Astrocyte (in vitro differentiated cells and primary cell): ENCODE data around the gene ABCC3. TPM values are rescaled to one million over a fixed set of nuclear protein-coding genes. Genes with fewer than 3 reads are reported as not detected.

Source experiments
- DNase-seq: peaks from one replicate; pipeline ENCODE4 v3.0.0-alpha.2; 2010; ENCODE audit warnings: low read depth
- FAIRE-seq: peaks from 2 replicates; lab custom pipeline; 2011; peaks lifted over from hg19 to GRCh38; lab: Jason Lieb, UNC
- H2AFZ ChIP-seq: 2 replicates; pipeline ENCODE4 v1.6.0; 2012; ENCODE audit warnings: low read depth, low read length, inconsistent platforms
- H3K27ac ChIP-seq: 2 replicates; pipeline ENCODE4 v1.5.1; 2011; ENCODE audit warnings: low read depth, low read length, inconsistent platforms
- H3K27me3 ChIP-seq: 2 replicates; pipeline ENCODE4 v1.6.0; 2011; ENCODE audit warnings: low read length, inconsistent platforms; ENCODE audit not compliant: insufficient read depth
- H3K36me3 ChIP-seq: 2 replicates; pipeline ENCODE4 v1.5.1; 2011; ENCODE audit warnings: low read length, inconsistent platforms; ENCODE audit not compliant: insufficient read depth
- H3K4me1 ChIP-seq: 2 replicates; pipeline ENCODE4 v1.5.1; 2011; ENCODE audit warnings: low read length, inconsistent platforms; ENCODE audit not compliant: insufficient read depth
- H3K4me2 ChIP-seq: 2 replicates; pipeline ENCODE4 v1.6.0; 2012; ENCODE audit warnings: low read length, inconsistent platforms
- H3K4me3 ChIP-seq: 2 replicates; pipeline ENCODE4 v1.5.1; 2011; ENCODE audit warnings: low read depth, mild to moderate bottlenecking, low read length, inconsistent platforms; ENCODE audit not compliant: insufficient read depth
- H3K79me2 ChIP-seq: 2 replicates; pipeline ENCODE4 v1.6.0; 2012; ENCODE audit warnings: mild to moderate bottlenecking, low read length, inconsistent platforms; ENCODE audit not compliant: insufficient read depth
- H3K9ac ChIP-seq: 2 replicates; pipeline ENCODE4 v1.6.0; 2012; ENCODE audit warnings: mild to moderate bottlenecking, low read length, inconsistent platforms
- H3K9me3 ChIP-seq: 2 replicates; pipeline ENCODE4 v1.5.1; 2012; ENCODE audit warnings: low read depth, mild to moderate bottlenecking, low read length, inconsistent platforms; ENCODE audit not compliant: insufficient read depth
- H4K20me1 ChIP-seq: 2 replicates; pipeline ENCODE4 v1.6.0; 2012; ENCODE audit warnings: low read length, inconsistent platforms; ENCODE audit not compliant: insufficient read depth
- H3K27ac Mint-ChIP-seq: one replicate; pipeline ENCODE4 v1.8.0; 2021; ENCODE audit warnings: mild to moderate bottlenecking, mixed read lengths; ENCODE audit not compliant: unreplicated experiment
- H3K27me3 Mint-ChIP-seq: one replicate; pipeline ENCODE4 v1.8.0; 2021; ENCODE audit warnings: low read depth, mixed read lengths; ENCODE audit not compliant: unreplicated experiment
- H3K36me3 Mint-ChIP-seq: one replicate; pipeline ENCODE4 v1.8.0; 2021; ENCODE audit warnings: low read depth, mixed read lengths; ENCODE audit not compliant: unreplicated experiment
- H3K4me1 Mint-ChIP-seq: one replicate; pipeline ENCODE4 v1.8.0; 2021; ENCODE audit warnings: low read depth, mixed read lengths; ENCODE audit not compliant: unreplicated experiment
- H3K4me3 Mint-ChIP-seq: one replicate; pipeline ENCODE4 v1.8.0; 2021; ENCODE audit warnings: mild to moderate bottlenecking, moderate library complexity, mixed read lengths; ENCODE audit not compliant: unreplicated experiment
- H3K9me3 Mint-ChIP-seq: one replicate; pipeline ENCODE4 v1.8.0; 2021; ENCODE audit warnings: mild to moderate bottlenecking, mixed read lengths; ENCODE audit not compliant: unreplicated experiment
- CTCF ChIP-seq: IDR thresholded peaks from 2 replicates; pipeline ENCODE4 v1.5.1; 2011; ENCODE audit warnings: low read depth, mild to moderate bottlenecking, inconsistent platforms, low read length, moderate library complexity; ENCODE audit not compliant: insufficient read depth
- EZH2 ChIP-seq: IDR thresholded peaks from 2 replicates; pipeline ENCODE4 v1.6.1; 2012; ENCODE audit warnings: mild to moderate bottlenecking, low read length, inconsistent platforms; ENCODE audit not compliant: insufficient read depth
- total RNA-seq: library from RNA; stranded (reverse); gene quantifications from 2 replicates; pipeline ENCODE4 v1.2.1, GENCODE V29; 2021

ABCC3 gene
- total RNA-seq, 1 donor from 2014 or later, result 0.41 TPM

- H3K27ac Mint-ChIP-seq, result no peak overlapping the region
- no peaks in the 10 kb centered on the region for H3K79me2 ChIP-seq
- no peak overlapping the region for H3K4me3 Mint-ChIP-seq
- H4K20me1 ChIP-seq, result no peaks in the 10 kb centered on the region
- H3K36me3 ChIP-seq, result no peaks in the 10 kb centered on the region
- peaks cover 14% of the 10 kb centered on the region for H3K4me1 Mint-ChIP-seq
- no peaks in the 10 kb centered on the region for H3K27me3 ChIP-seq
- peaks cover 25% of the 10 kb centered on the region for H3K4me1 ChIP-seq
- H3K4me2 ChIP-seq, result no peak overlapping the region
- no peak for TF ChIP-seq CTCF
- TF ChIP-seq EZH2, result no peak
- H3K9ac ChIP-seq, result no peak overlapping the region
- DNase-seq (no peak), FAIRE-seq (no peak)
- H3K9me3 Mint-ChIP-seq, result no peaks in the 10 kb centered on the region
- H3K27me3 Mint-ChIP-seq, result peaks cover 26% of the 10 kb centered on the region
- H3K4me3 ChIP-seq, result no peak overlapping the region
- H3K27ac ChIP-seq, result no peak overlapping the region
- no peaks in the 10 kb centered on the region for H3K9me3 ChIP-seq
- peaks cover under 1% of the 10 kb centered on the region for H3K36me3 Mint-ChIP-seq
- no peak overlapping the region for H2AFZ ChIP-seq
Observed at GRCh38 chr17:50657627-50658026, 22.9 kb downstream of the ABCC3 start.

- no peaks in the 10 kb centered on the region for H3K9me3 Mint-ChIP-seq
- Histone ChIP-seq H3K27me3 (no peaks in the 10 kb centered on the region), H3K9me3 (no peaks in the 10 kb centered on the region), H3K36me3 (no peaks in the 10 kb centered on the region), H3K79me2 (no peaks in the 10 kb centered on the region), H3K4me2 (no peak overlapping the region), H3K4me1 (peaks cover 25% of the 10 kb centered on the region), H3K9ac (no peak overlapping the region), H3K27ac (no peak overlapping the region), H2AFZ (no peak overlapping the region), H3K4me3 (no peak overlapping the region), H4K20me1 (no peaks in the 10 kb centered on the region)
- DNase-seq (no peak), FAIRE-seq (no peak)
- peaks cover 31% of the 10 kb centered on the region for H3K27me3 Mint-ChIP-seq
- peaks cover 16% of the 10 kb centered on the region for H3K4me1 Mint-ChIP-seq
- H3K36me3 Mint-ChIP-seq, result peaks cover 5% of the 10 kb centered on the region
- no peak overlapping the region for H3K4me3 Mint-ChIP-seq
- no peak for TF ChIP-seq CTCF
- no peak for TF ChIP-seq EZH2
- H3K27ac Mint-ChIP-seq, result no peak overlapping the region
Observed at GRCh38 chr17:50658616-50659015, 23.9 kb downstream of the ABCC3 start.

- DNase-seq (no peak), FAIRE-seq (no peak)
- Histone ChIP-seq H3K4me1 (peaks cover 25% of the 10 kb centered on the region), H2AFZ (no peak overlapping the region), H3K4me2 (no peak overlapping the region), H3K4me3 (no peak overlapping the region), H3K9me3 (no peaks in the 10 kb centered on the region), H3K9ac (no peak overlapping the region), H3K79me2 (no peaks in the 10 kb centered on the region), H4K20me1 (no peaks in the 10 kb centered on the region), H3K27me3 (no peaks in the 10 kb centered on the region), H3K36me3 (no peaks in the 10 kb centered on the region), H3K27ac (no peak overlapping the region)
- Mint-ChIP-seq H3K27ac (no peak overlapping the region), H3K4me3 (no peak overlapping the region), H3K27me3 (peaks cover 31% of the 10 kb centered on the region), H3K4me1 (peaks cover 16% of the 10 kb centered on the region), H3K36me3 (peaks cover 5% of the 10 kb centered on the region), H3K9me3 (peaks cover 3% of the 10 kb centered on the region)
- no peak for TF ChIP-seq EZH2
- TF ChIP-seq CTCF, result no peak
Observed at GRCh38 chr17:50659179-50659578, 24.5 kb downstream of the ABCC3 start.
